GM18498 (cell line): Measurements from ENCODE around the gene CFAP92.
"Not testable (repeated sequence)": the region's sequence is repeated elsewhere in the genome, so short reads cannot be mapped to it uniquely, and the experiment has no call there.

ENCODE experiments used
- ATAC-seq: cut with Tn5 transposase; IDR thresholded peaks from one replicate; pipeline ENCODE4 v1.9.1; 2021; ENCODE audit warnings: mild to moderate bottlenecking, moderate library complexity; ENCODE audit not compliant: unreplicated experiment

CFAP92 gene

GRCh38 chr3:128906804-128907525, 86.9 kb downstream of the CFAP92 start:
- ATAC-seq = no peak

GRCh38 chr3:128906031-128906803, 87.7 kb downstream of the CFAP92 start:
- ATAC-seq = no peak

- ATAC-seq = no peak
Measured at GRCh38 chr3:128903501-128903900, 90.4 kb downstream of the CFAP92 start.

GRCh38 chr3:128902426-128902825, 91.5 kb downstream of the CFAP92 start:
- ATAC-seq = no peak

- ATAC-seq = no peak
Measured at GRCh38 chr3:128895843-128896697, 97.8 kb downstream of the CFAP92 start.

- no peak for ATAC-seq
Measured at GRCh38 chr3:128889139-128889894, 104.6 kb downstream of the CFAP92 start.

- ATAC-seq = no peak
Measured at GRCh38 chr3:128884992-128885391, 108.9 kb downstream of the CFAP92 start.

GRCh38 chr3:128882719-128883118, 111.2 kb downstream of the CFAP92 start:
- no peak for ATAC-seq

- no peak for ATAC-seq
Measured at GRCh38 chr3:128881576-128881975, 112.3 kb downstream of the CFAP92 start.

- ATAC-seq = not testable (repeated sequence)
Measured at GRCh38 chr3:128880455-128880854, 113.4 kb downstream of the CFAP92 start.

GRCh38 chr3:128879991-128880390, 113.9 kb downstream of the CFAP92 start:
- ATAC-seq = no peak

- peak; percentile 89 for ATAC-seq
Measured at GRCh38 chr3:128879125-128879969, 114.5 kb downstream of the CFAP92 start, which contains the start of gene ACAD9. ACAD9 (plus strand) TSS chr3:128879620; CDS start chr3:128879692, 72 bp downstream.

GRCh38 chr3:128878556-128879124, 115.2 kb downstream of the CFAP92 start:
- ATAC-seq = peak; percentile 15

GRCh38 chr3:128878011-128878457, 115.8 kb downstream of the CFAP92 start:
- no peak for ATAC-seq

- ATAC-seq = no peak
Measured at GRCh38 chr3:128875556-128876120, 118.2 kb downstream of the CFAP92 start.

GRCh38 chr3:128874481-128875180, 119.2 kb downstream of the CFAP92 start:
- ATAC-seq = no peak

GRCh38 chr3:128873244-128874022, 120.4 kb downstream of the CFAP92 start:
- ATAC-seq = no peak
